ENCODE results near the gene RPL26.

DNA sequence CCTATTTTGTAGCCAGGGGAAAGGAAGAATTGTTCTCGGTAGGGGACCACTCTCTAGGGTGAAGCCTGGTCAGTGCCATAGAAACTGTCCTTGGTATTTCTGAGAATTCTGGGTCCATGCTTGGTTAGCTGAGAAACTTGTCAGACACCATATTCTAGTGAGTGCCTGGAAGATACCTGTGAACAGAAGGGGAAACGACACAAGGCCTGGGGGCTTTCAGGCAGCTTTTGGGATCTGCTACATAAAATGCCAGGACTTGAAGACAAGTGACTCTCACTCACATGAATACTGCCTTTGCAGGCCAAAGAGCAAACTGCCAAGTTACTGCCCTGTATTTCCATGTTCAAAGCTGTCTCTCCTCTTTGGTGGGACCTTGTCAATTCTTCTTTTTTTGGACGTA, 25.1 kb downstream of the RPL26 start:
- TF ChIP-seq POLR2A (IDR thresholded peaks at IDR 0.05; ENCODE audit: extremely low read depth, insufficient read length): no peak
- no peak for TF ChIP-seq CTCF (IDR thresholded peaks at IDR 0.05; ENCODE audit: low read depth, low read length)
- TF ChIP-seq MYC (IDR thresholded peaks at IDR 0.05; ENCODE audit: low read depth, low read length): no peak
